Liver (tissue), 9 donors: Measurements from ENCODE around the gene HRH3. TPM values are rescaled to one million over a fixed set of nuclear protein-coding genes. Genes with fewer than 3 reads are reported as not detected.

Source experiments
- DNase-seq: peaks from one replicate; pipeline ENCODE4 v3.0.0-alpha.2; 2017; ENCODE audit warnings: low spot score
- H3K27ac ChIP-seq, 2 donors: one replicate each; pipeline ENCODE4 v1.7.0; 2013; ENCODE audit warnings: inconsistent platforms in 2 of 2, low read length in 2 of 2, control low read depth in 1 of 2, low read depth in 1 of 2, mild to moderate bottlenecking in 1 of 2
- H3K27me3 ChIP-seq, 4 donors: one replicate each; pipeline versions ENCODE4 v1.6.1 to v1.7.0; 2013; ENCODE audit warnings: low read length in 3 of 4, inconsistent platforms in 1 of 4, mild to moderate bottlenecking in 1 of 4, moderate library complexity in 1 of 4; ENCODE audit not compliant: control insufficient read depth in 4 of 4, insufficient read depth in 4 of 4
- H3K36me3 ChIP-seq, 4 donors: one replicate each; pipeline versions ENCODE4 v1.6.1 to v1.7.0; 2013; ENCODE audit warnings: low read length in 3 of 4, mild to moderate bottlenecking in 3 of 4, low read depth in 1 of 4, moderate library complexity in 1 of 4; ENCODE audit not compliant: control insufficient read depth in 4 of 4, insufficient read depth in 3 of 4
- H3K4me1 ChIP-seq, 4 donors: one replicate each; pipeline versions ENCODE4 v1.6.1 to v1.7.0; 2013; ENCODE audit warnings: low read length in 3 of 4, mild to moderate bottlenecking in 3 of 4, moderate library complexity in 1 of 4; ENCODE audit not compliant: control insufficient read depth in 4 of 4, insufficient read depth in 4 of 4
- H3K4me3 ChIP-seq, 3 donors: one replicate each; pipeline versions ENCODE4 v1.6.1 to v1.7.0; 2013; ENCODE audit warnings: low read length in 3 of 3, control low read depth in 1 of 3, low read depth in 1 of 3, mild to moderate bottlenecking in 1 of 3
- H3K9ac ChIP-seq, 2 donors: one replicate each; pipeline ENCODE4 v1.7.0; 2013; ENCODE audit warnings: low read length in 2 of 2, mild to moderate bottlenecking in 2 of 2, moderate library complexity in 2 of 2, control low read depth in 1 of 2, low read depth in 1 of 2
- H3K9me3 ChIP-seq, 4 donors: one replicate each; pipeline versions ENCODE4 v1.6.1 to v1.7.0; 2013; ENCODE audit warnings: low read length in 3 of 4; ENCODE audit not compliant: control insufficient read depth in 4 of 4
- ATF3 ChIP-seq: IDR thresholded peaks from 2 replicates; pipeline ENCODE4 v1.6.1; 2016; ENCODE audit warnings: antibody characterized with exemption
- CTCF ChIP-seq: fragments of 150-350 bp; IDR thresholded peaks from 2 replicates; pipeline ENCODE4 v1.5.1; 2017; ENCODE audit warnings: improper control_type of control experiment, low read depth, low read length; ENCODE audit not compliant: missing input control
- EGR1 ChIP-seq, 2 donors: IDR thresholded peaks; 2 replicates each; pipeline ENCODE4 v1.6.1; 2016 to 2018; ENCODE audit warnings: antibody characterized with exemption in 2 of 2, low read depth in 2 of 2
- FOXA1 ChIP-seq: IDR thresholded peaks from 2 replicates; pipeline ENCODE4 v1.6.1; 2016; ENCODE audit warnings: antibody characterized with exemption
- FOXA2 ChIP-seq: IDR thresholded peaks from 2 replicates; pipeline ENCODE4 v1.6.1; 2016; ENCODE audit warnings: antibody characterized with exemption
- GABPA ChIP-seq, 2 donors: IDR thresholded peaks in 1 of 2; conservative IDR thresholded peaks in 1 of 2; 2 replicates each; pipeline ENCODE4 v1.6.1; 2016; ENCODE audit warnings: antibody characterized with exemption in 2 of 2, mild to moderate bottlenecking in 1 of 2, moderate library complexity in 1 of 2
- HNF4A ChIP-seq, 2 donors: conservative IDR thresholded peaks; 2 replicates each; pipeline ENCODE4 v1.6.1; 2016; ENCODE audit warnings: antibody characterized with exemption in 2 of 2, mild to moderate bottlenecking in 2 of 2
- HNF4G ChIP-seq: IDR thresholded peaks from 2 replicates; pipeline ENCODE4 v1.6.1; 2016; ENCODE audit warnings: antibody characterized with exemption
- JUND ChIP-seq, 2 donors: IDR thresholded peaks; 2 replicates each; pipeline ENCODE4 v1.6.1; 2016; ENCODE audit warnings: antibody characterized with exemption in 2 of 2
- MAX ChIP-seq: IDR thresholded peaks from 2 replicates; pipeline ENCODE4 v1.6.1; 2016; ENCODE audit warnings: antibody characterized with exemption
- NR2F2 ChIP-seq: IDR thresholded peaks from 2 replicates; pipeline ENCODE4 v1.6.1; 2016; ENCODE audit warnings: antibody characterized with exemption
- RAD21 ChIP-seq, 2 donors: IDR thresholded peaks; 2 replicates each; pipeline ENCODE4 v1.6.1; 2016; ENCODE audit warnings: antibody characterized with exemption in 2 of 2, mild to moderate bottlenecking in 2 of 2
- REST ChIP-seq: IDR thresholded peaks from 2 replicates; pipeline ENCODE4 v1.6.1; 2016; ENCODE audit warnings: antibody characterized with exemption, mild to moderate bottlenecking
- RXRA ChIP-seq, 2 donors: IDR thresholded peaks; 2 replicates each; pipeline ENCODE4 v1.6.1; 2017 to 2018; ENCODE audit warnings: antibody characterized with exemption in 2 of 2, mild to moderate bottlenecking in 1 of 2
- SP1 ChIP-seq: IDR thresholded peaks from 2 replicates; pipeline ENCODE4 v1.6.1; 2018; ENCODE audit warnings: antibody characterized with exemption, mild to moderate bottlenecking
- TAF1 ChIP-seq: conservative IDR thresholded peaks from 2 replicates; pipeline ENCODE4 v1.6.1; 2016; ENCODE audit warnings: antibody characterized with exemption, mild to moderate bottlenecking
- YY1 ChIP-seq: IDR thresholded peaks from 2 replicates; pipeline ENCODE4 v1.6.1; 2016; ENCODE audit warnings: antibody characterized with exemption, mild to moderate bottlenecking
- ZBTB33 ChIP-seq: IDR thresholded peaks from 2 replicates; pipeline ENCODE4 v1.6.1; 2016; ENCODE audit warnings: antibody characterized with exemption
- WGBS: extraction: QIAGEN DNeasy Blood & Tissue Kit; methylation state at CpG from one replicate; pipeline ENCODE4 v1.1.7; 2013; 5-methylcytosine and 5-hydroxymethylcytosine counted together
- polyA plus RNA-seq, 2 donors: library from polyadenylated mRNA; stranded (reverse) in 1 of 2; unstranded in 1 of 2; fragments of 200-250 nt in 1 of 2; fragments of >200 nt in 1 of 2; fragmentation: Nextera tagmentation in 1 of 2; extraction: Ambion mirVana in 1 of 2; gene quantifications; one replicate each; pipeline versions ENCODE4 v1.2.1 to v1.2.3, GENCODE V29; 2013 to 2015
- total RNA-seq, 2 donors: library from RNA; depleted of rRNA; stranded (reverse); fragments of >200 nt; gene quantifications; one replicate each; pipeline ENCODE4 v1.2.3, GENCODE V29; 2014
- donor health status: healthy.
- donor health status: healthy.
- donor health status: healthy.
- donor health status: healthy.
- donor health status: healthy.

HRH3 gene
- total and polyA plus RNA-seq, 4 donors, result not detected

- Histone ChIP-seq H3K27ac (no peak overlapping the region), H3K36me3 (peaks cover 18 to 54% (median 34%) of the 10 kb centered on the region in 4 donors), H3K9me3 (no peaks in the 10 kb centered on the region), H3K9ac (no peak overlapping the region), H3K4me3 (no peak overlapping the region), H3K27me3 (no peaks in the 10 kb centered on the region), H3K4me1 (peaks cover 0 to 11% (median 4%) of the 10 kb centered on the region in 4 donors)
- WGBS, result 92% methylated on average over 9 of the region's 9 CpGs
- no peak for DNase-seq
- TF ChIP-seq CTCF, result no peak
- no peak for TF ChIP-seq TAF1
- no peak for TF ChIP-seq HNF4A (conservative IDR thresholded peaks at IDR 0.05)
- TF ChIP-seq SP1, result no peak
- TF ChIP-seq REST, result no peak
- no peak for TF ChIP-seq JUND (IDR thresholded peaks at IDR 0.05)
- TF ChIP-seq RAD21 (IDR thresholded peaks at IDR 0.05), result no peak
- no peak for TF ChIP-seq HNF4G
- TF ChIP-seq RXRA (IDR thresholded peaks at IDR 0.05), result no peak
- TF ChIP-seq FOXA2, result no peak
- TF ChIP-seq NR2F2, result no peak
- TF ChIP-seq ATF3, result no peak
- TF ChIP-seq GABPA (IDR thresholded peaks at IDR 0.05 in 1 of 2, conservative IDR thresholded peaks at IDR 0.05 in 1 of 2), result no peak
- TF ChIP-seq ZBTB33, result no peak
- TF ChIP-seq EGR1 (IDR thresholded peaks at IDR 0.05; ENCODE audit: low read depth in 2 of 2), result no peak
Observed at GRCh38 chr20:62197311-62197710, 22.8 kb downstream of the HRH3 start.

GRCh38 chr20:62196286-62196685 lies 23.8 kb downstream of the HRH3 start:
- H3K9me3 ChIP-seq, result no peaks in the 10 kb centered on the region
- no peak overlapping the region for H3K27ac ChIP-seq
- H3K4me1 ChIP-seq, result peaks cover 0 to 11% (median 4%) of the 10 kb centered on the region in 4 donors
- 97% methylated on average over 10 of the region's 10 CpGs for WGBS
- no peak overlapping the region for H3K9ac ChIP-seq
- H3K4me3 ChIP-seq, result no peak overlapping the region
- H3K27me3 ChIP-seq, result no peaks in the 10 kb centered on the region
- peaks cover 18 to 44% (median 31%) of the 10 kb centered on the region in 4 donors for H3K36me3 ChIP-seq
- DNase-seq, result no peak
- TF ChIP-seq NR2F2 (no peak), JUND (IDR thresholded peaks at IDR 0.05) (no peak), YY1 (no peak), RXRA (IDR thresholded peaks at IDR 0.05) (no peak), FOXA1 (no peak), GABPA (IDR thresholded peaks at IDR 0.05 in 1 of 2, conservative IDR thresholded peaks at IDR 0.05 in 1 of 2) (no peak), MAX (no peak), EGR1 (IDR thresholded peaks at IDR 0.05; ENCODE audit: low read depth in 2 of 2) (no peak), HNF4G (no peak), ATF3 (no peak), RAD21 (IDR thresholded peaks at IDR 0.05) (no peak), REST (no peak), ZBTB33 (no peak), TAF1 (no peak), FOXA2 (no peak)
